ENCODE measurements around the gene IPO4.

The IPO4 gene

GRCh38 chr14:24132976-24133375 lies 55.6 kb downstream of the IPO4 start:
- no peak for DNase-seq (ENCODE audit: low spot score)

DNA sequence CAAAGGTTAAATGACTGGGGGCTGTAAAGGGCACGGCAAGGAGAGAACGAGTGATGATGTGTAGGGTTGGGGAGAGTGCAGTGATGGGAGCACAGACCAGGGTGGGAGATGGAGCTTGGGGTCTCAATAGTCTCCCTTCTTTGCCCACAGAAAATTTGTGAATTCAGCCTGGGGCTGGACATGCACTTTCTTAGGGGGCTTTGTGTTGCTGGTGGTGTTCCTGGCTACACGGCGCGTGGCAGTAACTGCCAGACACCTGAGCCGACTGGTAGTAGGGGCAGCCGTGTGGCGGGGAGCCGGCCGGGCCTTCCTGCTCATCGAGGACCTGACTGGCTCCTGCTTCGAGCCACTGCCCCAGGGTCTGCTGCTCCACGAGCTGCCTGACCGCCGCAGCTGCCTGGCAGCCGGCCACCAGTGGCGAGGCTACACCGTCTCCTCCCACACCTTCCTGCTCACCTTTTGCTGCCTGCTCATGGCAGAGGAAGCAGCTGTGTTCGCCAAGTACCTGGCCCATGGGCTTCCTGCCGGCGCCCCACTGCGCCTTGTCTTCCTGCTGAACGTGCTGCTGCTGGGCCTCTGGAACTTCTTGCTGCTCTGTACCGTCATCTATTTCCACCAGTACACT lies 56.4 kb downstream of the IPO4 start:
- no peak for DNase-seq (ENCODE audit: low spot score)

- no peak for DNase-seq (ENCODE audit: low spot score)
Observed at GRCh38 chr14:24131549-24131966, 57.1 kb downstream of the IPO4 start.

DNA sequence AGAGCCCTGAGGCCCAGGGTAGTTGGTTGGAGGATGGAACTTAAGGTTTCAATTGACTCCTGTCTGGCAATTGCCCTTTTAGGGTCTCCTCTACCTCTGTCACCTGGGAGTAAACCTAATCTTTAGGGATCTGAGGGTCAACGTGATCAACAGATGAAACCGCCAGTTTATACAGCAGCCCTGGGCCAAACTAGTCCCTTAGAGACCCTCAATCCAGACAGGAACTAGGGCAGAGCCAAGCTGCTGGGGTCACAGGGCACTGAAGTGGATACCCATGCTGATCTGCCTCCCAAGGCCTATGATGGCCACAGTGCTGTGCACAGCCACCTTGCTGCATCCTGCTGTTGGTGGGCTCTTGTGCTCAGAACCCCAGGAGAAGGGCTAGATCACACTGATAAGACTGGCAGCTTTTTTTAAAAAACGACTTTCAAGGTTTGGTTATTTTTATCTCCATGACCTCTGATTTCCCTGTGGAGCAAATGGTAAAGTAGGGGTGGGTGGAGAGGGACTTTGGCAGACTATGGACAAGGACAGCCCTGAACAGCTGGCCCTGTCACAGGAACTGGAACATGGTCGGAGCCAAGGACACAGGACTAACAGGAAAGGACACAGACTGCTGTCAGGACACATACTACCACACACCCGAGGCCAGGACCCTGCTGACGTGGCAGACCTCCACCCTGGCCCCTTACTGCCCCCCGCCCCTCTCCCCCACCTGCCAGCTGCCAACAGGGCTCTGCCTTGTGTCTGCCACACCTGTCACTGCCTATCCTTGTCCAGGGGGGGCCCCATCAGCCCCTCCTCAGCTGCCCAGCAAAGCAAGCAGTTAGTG lies 57.7 kb downstream of the IPO4 start:
- DNase-seq (ENCODE audit: low spot score), result no peak

DNA sequence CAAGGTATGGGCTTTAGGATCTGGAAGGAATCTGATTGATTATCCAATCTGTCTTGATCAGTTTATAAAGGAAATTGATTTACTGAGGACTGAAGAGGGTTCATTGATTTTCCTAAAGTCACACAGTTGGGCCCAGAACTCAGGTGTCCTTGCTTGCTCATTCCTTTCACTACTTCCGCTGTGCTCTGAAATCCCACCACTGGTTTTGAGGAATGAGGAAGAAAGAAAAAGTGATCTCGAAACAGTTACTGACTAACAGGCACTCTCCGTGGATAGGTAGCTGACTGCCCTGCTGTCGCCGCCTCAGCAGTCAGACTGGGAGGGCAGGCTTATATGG lies 58.3 kb downstream of the IPO4 start, which contains the start of gene FITM1:
Gene FITM1, plus strand, starts transcription at position 280 of the 337 bp plus-strand sequence. CDS start 905 bp downstream, outside the sequence.
- no peak for DNase-seq (ENCODE audit: low spot score)

Data from kidney capillary endothelial cell (primary cell).